A673 (cell line): ENCODE measurements around the gene DYRK1A.

Experiments
- CTCF ChIP-seq: fragments of 300-800, 200-600 bp; sonication (generic); conservative IDR thresholded peaks from 2 replicates; pipeline ENCODE4 v1.5.1; 2017; ENCODE audit warnings: low read depth, mild to moderate bottlenecking, antibody characterized with exemption, low read length, moderate library complexity, mixed read lengths
- EZH2 ChIP-seq: fragments of 200-600 bp; sonication (generic); IDR thresholded peaks from 2 replicates; pipeline ENCODE4 v1.6.1; 2017; ENCODE audit warnings: borderline replicate concordance, low read depth, mild to moderate bottlenecking, mixed read lengths, antibody characterized with exemption, low read length; ENCODE audit not compliant: poor library complexity, severe bottlenecking

- TF ChIP-seq EZH2 (no peak), CTCF (no peak)
Observed at GRCh38 chr21:37553078-37553481, 186.5 kb downstream of the DYRK1A start.
